GM18502 (cell line): ENCODE results near the gene CACNA2D3.

ENCODE experiments used
- ATAC-seq: cut with Tn5 transposase; IDR thresholded peaks from one replicate; pipeline ENCODE4 v1.9.1; 2021; ENCODE audit warnings: mild to moderate bottlenecking; ENCODE audit not compliant: unreplicated experiment, poor library complexity

Gene CACNA2D3

GRCh38 chr3:54312156-54312899 lies 190.0 kb downstream of the CACNA2D3 start:
- no peak for ATAC-seq

- no peak for ATAC-seq
These were observed 191.1 kb downstream of the CACNA2D3 start for GRCh38 chr3:54313418-54313817.

- ATAC-seq, result no peak
These were observed 199.2 kb downstream of the CACNA2D3 start for GRCh38 chr3:54321520-54321919.

- no peak for ATAC-seq
These were observed 200.0 kb downstream of the CACNA2D3 start for GRCh38 chr3:54322354-54322753.

GRCh38 chr3:54324103-54324502 lies 201.8 kb downstream of the CACNA2D3 start:
- ATAC-seq, result no peak

GRCh38 chr3:54326951-54327350 lies 204.6 kb downstream of the CACNA2D3 start:
- ATAC-seq, result no peak

- no peak for ATAC-seq
These were observed 209.0 kb downstream of the CACNA2D3 start for GRCh38 chr3:54331341-54331740.

GRCh38 chr3:54337846-54338245 lies 215.5 kb downstream of the CACNA2D3 start:
- no peak for ATAC-seq

- ATAC-seq, result no peak
These were observed 217.3 kb downstream of the CACNA2D3 start for GRCh38 chr3:54339608-54340007.

- ATAC-seq, result no peak
These were observed 219.5 kb downstream of the CACNA2D3 start for GRCh38 chr3:54341811-54342210.

GRCh38 chr3:54342676-54343075 lies 220.3 kb downstream of the CACNA2D3 start:
- no peak for ATAC-seq

GRCh38 chr3:54343495-54343894 lies 221.1 kb downstream of the CACNA2D3 start:
- no peak for ATAC-seq

- no peak for ATAC-seq
These were observed 222.4 kb downstream of the CACNA2D3 start for GRCh38 chr3:54344601-54345231.

GRCh38 chr3:54345847-54346375 lies 223.6 kb downstream of the CACNA2D3 start:
- no peak for ATAC-seq

GRCh38 chr3:54347060-54347459 lies 224.7 kb downstream of the CACNA2D3 start:
- no peak for ATAC-seq

- ATAC-seq, result no peak
These were observed 225.6 kb downstream of the CACNA2D3 start for GRCh38 chr3:54347933-54348332.

- ATAC-seq, result no peak
These were observed 226.9 kb downstream of the CACNA2D3 start for GRCh38 chr3:54349231-54349652.

GRCh38 chr3:54349691-54350090 lies 227.3 kb downstream of the CACNA2D3 start:
- ATAC-seq, result no peak

- ATAC-seq, result no peak
These were observed 231.2 kb downstream of the CACNA2D3 start for GRCh38 chr3:54353546-54353945.

- no peak for ATAC-seq
These were observed 231.6 kb downstream of the CACNA2D3 start for GRCh38 chr3:54353946-54354345.

GRCh38 chr3:54355800-54356199 lies 233.4 kb downstream of the CACNA2D3 start:
- no peak for ATAC-seq
